T-helper 9 cell (primary cell): ENCODE measurements around the gene CCDC12.

ENCODE experiments used
- DNase-seq: peaks from one replicate; pipeline ENCODE4 v3.0.0-alpha.2; 2020

CCDC12 gene

GRCh38 chr3:46888705-46889104, 87.8 kb downstream of the CCDC12 start:
- DNase-seq = no peak

GRCh38 chr3:46887980-46888494, 88.5 kb downstream of the CCDC12 start:
- no peak for DNase-seq

GRCh38 chr3:46885612-46886011, 90.9 kb downstream of the CCDC12 start:
- no peak for DNase-seq

GRCh38 chr3:46884929-46885328, 91.6 kb downstream of the CCDC12 start:
- DNase-seq = no peak

GRCh38 chr3:46884427-46884826, 92.1 kb downstream of the CCDC12 start:
- DNase-seq = no peak

- DNase-seq = no peak
Observed at GRCh38 chr3:46883830-46884185, 92.7 kb downstream of the CCDC12 start.

GRCh38 chr3:46883054-46883829, 93.3 kb downstream of the CCDC12 start:
- DNase-seq = no peak

- no peak for DNase-seq
Observed at GRCh38 chr3:46882377-46883053, 94.0 kb downstream of the CCDC12 start.

GRCh38 chr3:46881596-46882376, 94.8 kb downstream of the CCDC12 start:
- no peak for DNase-seq

GRCh38 chr3:46880884-46881595, 95.5 kb downstream of the CCDC12 start:
- DNase-seq = no peak

- no peak for DNase-seq
Observed at GRCh38 chr3:46878781-46879436, 97.6 kb downstream of the CCDC12 start.

GRCh38 chr3:46877406-46878125, 99.0 kb downstream of the CCDC12 start, which contains the start of gene PTH1R:
Gene PTH1R, plus strand, starts transcription at chr3:46877721. Its CDS starts 5,839 bp downstream, at chr3:46883560.
- DNase-seq = no peak

- no peak for DNase-seq
Observed at GRCh38 chr3:46876313-46877300, 99.9 kb downstream of the CCDC12 start.

- DNase-seq = no peak
Observed at GRCh38 chr3:46875560-46875959, 101.0 kb downstream of the CCDC12 start.

GRCh38 chr3:46874430-46874829, 102.1 kb downstream of the CCDC12 start:
- DNase-seq = no peak

- DNase-seq = no peak
Observed at GRCh38 chr3:46873521-46873920, 103.0 kb downstream of the CCDC12 start.
